ENCODE results near the gene POC1A.

Gene POC1A

GRCh38 chr3:52150357-52150756 lies 3.9 kb downstream of the POC1A start:
- DNase-seq, result no peak

- DNase-seq, result no peak
Observed at GRCh38 chr3:52149726-52150125, 4.5 kb downstream of the POC1A start.

DNA sequence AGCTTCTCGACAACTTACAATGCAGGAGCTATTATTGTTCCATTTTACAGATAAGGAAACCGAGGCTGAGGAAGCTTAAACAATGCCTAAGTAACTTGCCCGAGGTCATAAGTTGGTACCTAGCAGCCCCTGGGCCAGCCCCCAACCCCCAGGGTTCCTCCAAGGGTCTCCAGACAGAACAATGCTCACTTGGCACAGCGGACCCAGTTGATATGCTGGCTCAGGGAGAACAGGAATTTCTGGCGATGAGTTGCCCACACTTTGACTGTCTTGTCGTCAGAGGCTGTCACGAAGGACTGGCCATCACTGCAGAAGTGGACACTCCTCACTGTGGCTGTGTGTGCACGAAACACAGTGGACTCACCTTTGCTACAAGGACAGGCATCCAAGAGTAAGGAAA lies 5.2 kb downstream of the POC1A start:
- DNase-seq, result no peak

DNA sequence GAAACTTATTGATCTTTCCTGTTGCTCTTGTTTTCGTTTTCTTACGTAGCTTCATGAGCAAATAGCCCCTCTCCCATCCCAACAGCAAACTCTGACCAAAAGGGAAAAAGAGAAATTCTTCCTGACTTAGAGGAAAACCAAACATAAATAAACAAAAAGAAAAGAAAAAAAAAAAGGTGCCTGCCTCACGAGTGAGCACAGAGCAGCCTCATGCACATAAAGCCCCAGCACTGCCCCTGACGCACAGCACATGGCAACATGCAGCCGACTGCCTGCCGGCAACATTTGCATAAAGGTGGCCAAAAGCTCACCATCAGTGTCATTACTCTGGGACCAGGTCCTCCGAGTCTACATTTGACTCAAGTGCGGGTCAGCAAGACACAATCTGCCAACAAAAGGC lies 6.4 kb downstream of the POC1A start:
- DNase-seq, result no peak

DNA sequence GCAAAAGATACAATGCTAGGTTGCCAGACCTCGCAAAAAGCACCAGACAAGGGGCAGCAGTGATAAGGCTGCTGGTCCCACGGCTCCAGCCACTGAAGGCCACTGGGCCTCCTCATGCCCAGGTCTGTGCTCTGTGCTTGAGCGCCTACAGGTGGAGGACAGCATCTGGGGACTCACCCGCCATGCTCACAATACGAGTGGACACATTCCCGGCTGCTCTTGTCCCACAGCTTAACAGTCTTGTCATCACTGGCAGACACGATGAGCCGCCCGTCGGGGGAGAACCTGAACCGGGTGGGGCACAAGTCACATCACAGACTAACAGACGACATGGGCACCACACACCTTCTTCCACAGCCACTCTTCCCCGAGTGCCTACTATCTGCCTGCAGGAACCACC lies 7.4 kb downstream of the POC1A start:
- no peak for DNase-seq

DNA sequence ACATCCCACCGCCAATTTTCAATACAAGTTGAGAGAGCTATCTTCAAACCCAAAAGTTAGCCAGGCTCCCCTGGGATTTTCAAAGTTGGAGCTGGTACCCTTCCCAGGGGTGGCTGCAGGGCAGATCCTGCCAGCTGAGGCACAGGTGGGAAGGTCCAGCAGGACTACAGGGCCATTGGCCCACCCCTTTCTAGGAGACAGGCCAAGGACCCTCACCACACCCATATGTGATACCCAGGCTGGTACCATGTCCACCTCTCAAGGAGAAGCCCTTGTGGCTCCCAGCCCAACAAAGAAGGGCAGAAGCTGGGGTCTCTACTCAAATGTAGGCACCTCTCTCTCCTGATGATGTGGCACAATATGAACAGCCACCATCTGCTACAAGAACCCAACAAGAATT lies 8.0 kb downstream of the POC1A start:
- no peak for DNase-seq

DNA sequence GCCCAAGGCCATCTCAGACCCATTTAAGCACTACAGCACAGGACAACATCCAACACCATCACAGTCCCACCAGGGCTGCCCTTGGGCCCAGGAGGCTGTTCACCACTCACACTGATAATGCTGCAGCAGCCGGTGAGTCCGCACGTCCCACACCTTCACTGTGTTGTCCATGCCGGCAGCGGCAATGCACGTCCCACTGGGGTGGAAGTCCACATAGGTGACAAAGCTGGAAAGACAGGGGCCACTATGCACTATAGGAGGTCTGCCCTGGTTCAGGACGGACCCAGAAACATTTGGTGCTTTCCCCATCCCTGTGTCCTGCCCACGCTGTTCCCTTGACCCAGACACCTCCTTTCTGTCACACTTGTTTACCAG lies 8.5 kb downstream of the POC1A start:
- DNase-seq, result no peak

- no peak for DNase-seq
Observed at GRCh38 chr3:52144796-52145735, 9.2 kb downstream of the POC1A start.

DNA sequence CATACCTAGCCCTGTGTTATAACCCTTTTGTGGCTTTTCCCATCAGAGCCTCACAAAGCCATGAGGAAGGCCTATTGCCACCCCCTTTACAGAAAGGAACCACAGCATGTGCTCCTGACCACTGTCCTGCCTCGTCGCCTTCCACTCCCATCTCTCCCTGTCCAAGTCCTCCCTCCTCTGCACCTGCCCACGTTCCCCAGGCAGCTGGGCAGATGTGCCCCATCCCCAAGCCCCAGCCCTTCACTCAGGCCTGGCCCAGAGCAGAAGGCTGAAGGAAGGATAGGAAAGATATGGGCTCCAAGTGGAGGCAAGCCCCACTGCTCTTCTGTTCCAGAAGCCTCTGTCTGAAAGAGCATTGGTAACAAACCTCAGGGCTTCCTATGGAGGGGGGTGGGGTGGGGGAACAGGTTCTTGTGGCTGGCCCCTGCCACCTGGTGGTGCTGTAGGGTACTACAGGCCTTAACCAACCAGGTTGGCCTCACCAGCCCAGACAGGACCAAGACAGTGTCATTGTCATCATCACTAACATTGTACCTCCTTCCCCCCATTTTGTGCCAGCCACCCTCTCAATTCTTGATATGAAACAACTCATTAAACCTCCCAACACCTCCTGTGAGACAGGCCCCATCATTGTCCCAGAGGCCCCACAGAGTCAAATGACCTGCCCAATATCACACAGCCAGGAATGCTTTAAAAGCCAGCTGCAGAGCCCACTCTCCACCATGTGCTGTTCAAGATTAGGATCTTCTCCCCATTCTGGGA lies 10.0 kb downstream of the POC1A start:
- peak; percentile 85 to 87 for DNase-seq

- no peak for DNase-seq
Observed at GRCh38 chr3:52143616-52144015, 10.6 kb downstream of the POC1A start.

DNA sequence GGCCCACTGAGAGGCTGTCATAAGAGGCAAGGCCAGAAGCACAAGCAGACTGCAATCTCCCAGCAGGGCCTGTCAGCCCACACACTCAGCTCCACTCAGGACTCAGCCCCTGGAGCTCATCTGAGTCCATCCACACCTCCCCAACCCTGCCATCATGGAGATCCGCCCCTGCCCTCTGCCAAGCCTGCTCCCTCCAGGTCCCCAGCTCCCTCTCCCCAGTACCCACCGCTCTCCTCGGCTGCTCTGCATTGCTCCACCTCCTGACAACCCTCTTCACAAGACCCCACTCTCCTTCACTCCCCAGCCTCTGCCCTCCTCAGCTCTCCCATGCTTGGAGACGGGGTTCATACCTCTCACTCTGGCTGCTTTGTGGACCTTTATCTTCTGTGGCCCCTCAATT lies 11.1 kb downstream of the POC1A start:
- no peak for DNase-seq

DNA sequence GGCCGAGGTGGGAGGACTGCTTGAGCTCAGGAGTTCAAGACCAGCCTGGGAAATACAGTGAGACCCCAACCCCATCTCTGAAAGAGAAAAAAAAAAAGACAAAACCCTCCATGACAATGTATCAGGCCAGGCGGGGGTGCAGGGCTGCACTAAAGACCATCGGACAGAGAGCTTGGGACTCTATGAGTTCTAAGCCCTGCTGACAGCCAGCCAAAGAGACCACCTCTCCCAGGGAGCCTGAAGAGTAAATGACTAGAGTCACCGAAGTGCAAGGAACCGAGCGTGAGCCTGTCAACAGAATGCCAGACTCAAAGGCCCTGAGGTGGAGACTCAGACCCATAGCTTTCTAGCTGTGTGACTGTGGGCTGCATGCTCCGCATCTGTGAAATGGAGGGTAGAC lies 12.5 kb downstream of the POC1A start:
- DNase-seq, result no peak

DNA sequence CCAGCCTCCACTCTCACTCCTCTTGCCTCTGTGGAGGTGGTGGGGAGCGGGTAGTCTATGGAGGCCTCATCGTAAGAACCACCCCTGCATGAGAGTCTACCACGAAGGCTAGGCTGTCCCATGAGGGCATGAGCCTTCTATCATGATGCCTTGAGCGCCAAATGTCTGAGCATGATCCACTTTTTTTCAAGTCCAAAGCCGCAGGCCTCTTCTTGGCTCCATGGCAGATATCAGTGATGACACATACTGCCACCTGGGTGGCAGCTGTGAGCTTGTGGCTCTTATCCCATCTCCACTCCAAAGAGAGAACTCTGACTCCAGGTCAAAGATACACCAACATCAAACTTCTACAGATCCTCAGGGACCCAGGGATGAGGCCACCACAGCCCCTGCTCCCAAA lies 13.5 kb downstream of the POC1A start:
- no peak for DNase-seq

DNA sequence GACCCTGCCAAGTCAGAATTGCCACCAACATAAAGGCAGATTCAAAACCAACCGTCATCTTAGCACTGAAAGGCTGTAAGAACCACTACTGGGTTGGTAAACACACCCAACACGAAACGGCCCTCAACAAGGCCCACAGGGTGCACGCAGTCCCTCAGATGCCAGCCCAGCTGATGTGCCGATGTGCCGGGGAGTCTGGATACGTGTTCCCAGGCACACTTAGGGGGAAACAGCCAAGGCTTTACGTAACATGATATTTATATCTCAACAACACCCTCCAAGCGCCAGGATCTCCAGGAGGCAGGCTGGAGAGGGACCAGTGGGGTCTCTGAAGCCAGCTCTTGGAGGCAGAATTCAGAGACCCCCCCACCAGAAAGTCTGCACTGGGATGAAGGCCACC lies 14.2 kb downstream of the POC1A start:
- no peak for DNase-seq

GRCh38 chr3:52137311-52137710 lies 16.9 kb downstream of the POC1A start:
- no peak for DNase-seq

- no peak for DNase-seq
Observed at GRCh38 chr3:52136513-52136912, 17.7 kb downstream of the POC1A start.

- no peak for DNase-seq
Observed at GRCh38 chr3:52135332-52135731, 18.9 kb downstream of the POC1A start.

- DNase-seq, result no peak
Observed at GRCh38 chr3:52134761-52135160, 19.5 kb downstream of the POC1A start.

- DNase-seq, result no peak
Observed at GRCh38 chr3:52132930-52133329, 21.3 kb downstream of the POC1A start.

DNA sequence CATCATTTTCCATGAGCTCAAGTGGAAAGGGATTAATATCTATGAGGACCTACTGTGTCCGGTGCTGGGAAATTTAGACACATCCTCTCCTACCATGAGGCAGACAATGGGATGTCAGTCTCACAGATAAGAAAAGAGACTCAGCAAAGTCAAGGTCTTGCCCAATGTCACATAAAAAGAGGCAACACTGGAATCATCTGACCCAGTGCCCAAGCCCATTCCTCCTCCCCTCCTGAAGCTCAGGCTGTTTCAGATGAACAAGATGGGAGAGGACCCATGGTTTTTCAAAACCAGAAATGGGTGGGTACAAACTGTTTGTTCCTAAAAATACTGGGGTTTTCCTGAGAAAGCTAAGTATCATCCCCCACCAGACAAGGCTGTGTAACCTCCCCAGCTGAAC lies 22.2 kb downstream of the POC1A start:
- DNase-seq, result no peak

DNA sequence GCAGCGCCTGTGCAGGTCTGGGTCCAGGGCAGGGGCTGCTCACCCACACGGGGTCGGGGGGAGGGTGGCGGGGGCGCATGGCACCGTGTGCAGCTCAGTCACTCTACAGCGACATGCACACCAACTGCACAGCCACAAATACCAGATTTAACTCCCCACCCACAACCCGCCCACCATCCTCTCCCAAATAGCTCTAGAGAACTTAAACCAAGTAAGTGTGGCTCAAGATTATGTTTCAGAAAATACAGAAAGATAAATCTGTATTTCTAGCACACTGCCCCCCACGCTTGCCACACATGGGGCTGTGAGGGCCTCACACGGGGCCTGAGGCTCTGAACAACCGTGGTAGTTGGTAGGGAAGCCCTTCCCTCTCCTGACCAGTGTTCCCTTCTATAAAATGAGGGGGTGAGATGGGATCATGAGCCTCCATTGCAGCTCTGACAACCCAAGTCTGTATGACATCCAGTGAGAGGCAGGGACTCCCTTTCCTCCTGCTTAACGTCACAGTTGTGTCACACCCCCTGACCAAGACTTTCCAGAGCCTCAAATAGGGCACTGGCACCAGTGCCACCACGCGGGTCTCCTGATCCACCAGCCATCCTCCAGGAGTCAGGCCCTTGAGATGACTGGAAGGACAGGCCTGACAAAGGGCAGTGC lies 23.1 kb downstream of the POC1A start:
- DNase-seq, result no peak

DNA sequence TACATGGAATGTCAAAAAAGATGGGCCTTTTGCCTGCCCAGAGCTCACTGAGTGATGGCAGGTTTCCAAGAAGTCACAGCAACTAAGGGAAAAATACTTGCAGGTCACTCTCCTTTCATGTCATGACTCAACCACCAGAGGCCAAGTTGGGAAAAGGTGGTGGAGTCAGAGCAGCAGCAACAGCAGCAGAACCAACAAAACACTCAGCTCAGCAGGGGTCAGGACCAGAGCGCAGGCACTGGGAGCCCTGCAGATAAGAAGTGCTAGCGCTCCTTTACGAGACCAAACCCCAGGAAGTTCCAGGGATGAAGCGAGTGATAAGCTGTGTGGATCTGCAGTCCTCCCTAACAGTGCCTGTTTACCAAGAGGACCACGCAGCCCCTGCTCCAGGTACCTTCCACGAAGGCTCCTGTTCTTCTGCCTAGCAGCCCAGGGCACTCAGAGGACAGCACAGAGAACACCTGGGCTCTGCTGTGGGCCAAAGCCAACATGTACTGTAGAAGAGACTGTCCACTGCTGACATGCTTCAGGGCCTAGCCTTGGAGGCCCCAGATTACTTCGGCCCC lies 26.0 kb downstream of the POC1A start:
- no peak for DNase-seq

GRCh38 chr3:52126500-52126899 lies 27.7 kb downstream of the POC1A start:
- DNase-seq, result no peak
